ENCODE measurements around the gene AKTIP. TPM values are rescaled to one million over a fixed set of nuclear protein-coding genes. Genes with fewer than 3 reads are reported as not detected.

AKTIP gene
- total and polyA plus RNA-seq, 2 of the 4 experiments (the other 2 are of a cell fraction): 17.7 to 19.9 TPM

DNA sequence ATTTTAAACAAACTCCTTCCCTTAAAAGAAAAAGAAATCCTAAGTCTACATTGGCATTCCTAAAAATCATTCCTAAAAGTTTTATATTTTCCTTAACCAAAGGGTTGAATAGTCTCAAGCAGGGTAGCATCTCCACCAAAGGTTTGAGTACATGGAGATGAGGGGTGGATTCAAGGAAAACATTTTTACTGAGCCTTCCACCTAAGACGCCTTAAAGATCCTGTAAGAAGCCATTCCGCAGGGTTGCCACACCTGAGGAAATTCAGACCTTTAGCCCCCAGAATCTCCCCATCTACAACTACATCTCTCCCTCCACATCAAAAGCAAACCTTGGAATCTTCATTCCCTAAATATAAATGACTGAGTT, 7.7 kb upstream of the AKTIP start:
- Histone ChIP-seq H3K9me3 (ENCODE audit: control insufficient read depth, insufficient read depth, low read length) (no peaks in the 10 kb centered on the region), H3K9ac (ENCODE audit: low read depth, low read length) (no peak overlapping the region), H2AK9ac (replicated peaks; ENCODE audit: low read depth, low read length, poor library complexity) (no peak overlapping the region), H3K27ac (ENCODE audit: insufficient read depth, low read length) (no peak overlapping the region), H3K14ac (replicated peaks; ENCODE audit: low read depth, low read length) (no peak overlapping the region), H3K18ac (ENCODE audit: low read depth, low read length) (no peak overlapping the region), H2BK120ac (ENCODE audit: low read depth, low read length) (no peak overlapping the region), H2AK5ac (ENCODE audit: low read depth, low read length) (no peak overlapping the region), H2BK15ac (ENCODE audit: low read depth, low read length) (no peak overlapping the region), H3K4me3 (ENCODE audit: insufficient read depth, low read depth, low read length) (no peak overlapping the region), H3K4me1 (ENCODE audit: control insufficient read depth, insufficient read depth, low read length) (no peaks in the 10 kb centered on the region), H4K91ac (ENCODE audit: insufficient read depth, low read depth, low read length) (no peak overlapping the region), H3K4ac (ENCODE audit: low read depth, low read length) (no peak overlapping the region), H3K56ac (ENCODE audit: extremely low read depth, insufficient read depth, low read length) (no peak overlapping the region), H2BK20ac (ENCODE audit: low read depth, low read length) (no peak overlapping the region), H2BK5ac (ENCODE audit: low read depth, low read length, poor library complexity, severe bottlenecking) (no peak overlapping the region), H3K9me1 (ENCODE audit: insufficient read depth, low read length) (no peaks in the 10 kb centered on the region), H3K79me1 (ENCODE audit: low read depth in 1 of 2, low read length in 2 of 2) (no peaks in the 10 kb centered on the region), H3K23ac (ENCODE audit: low read depth, low read length) (no peak overlapping the region), H4K5ac (ENCODE audit: low read depth, low read length) (no peak overlapping the region), H3K36me3 (ENCODE audit: control insufficient read depth, insufficient read depth, low read length) (no peaks in the 10 kb centered on the region), H3K4me2 (ENCODE audit: low read depth, low read length) (no peak overlapping the region), H4K8ac (ENCODE audit: low read depth in 2 of 2, low read length in 2 of 2) (no peak overlapping the region), H4K20me1 (ENCODE audit: insufficient read depth, low read length) (no peaks in the 10 kb centered on the region), H2AFZ (replicated peaks; ENCODE audit: low read length, poor library complexity) (no peak overlapping the region), H3K27me3 (ENCODE audit: control insufficient read depth, insufficient read depth, low read length) (peaks cover 2% of the 10 kb centered on the region)
- in situ Hi-C loops (cut with MboI; ENCODE audit: low sequenced_read_pairs) (no loop called here), dilution Hi-C loops (cut with HindIII; ENCODE audit: low sequenced_read_pairs, unreplicated experiment) (no loop called here), intact Hi-C loops (cut with micrococcal nuclease) (loop anchor here (10.0 kb wide), 1 partner anchor 1316 kb away; no protein-coding TSS in a partner anchor)
- no peak for DNase-seq
- POLR2A ChIA-PET (ENCODE audit: unreplicated experiment): no interaction called here
- no CpG with 5 or more reads among the region's 2 CpGs for WGBS, 2 experiments (ENCODE audit: extremely low coverage in 2 of 2, insufficient read length in 1 of 2)
- BruUV-seq (replicated peaks): no TSS peak
- peak; percentile 32; the same call in 1 of the 2 replicates for ATAC-seq (ENCODE audit: low read depth)
- CTCF ChIA-PET: no interaction called here
- no peak for TF ChIP-seq BHLHE40 (IDR thresholded peaks at IDR 0.05; ENCODE audit: low read depth, low read length)
- no peak for TF ChIP-seq RCOR1 (IDR thresholded peaks at IDR 0.05; ENCODE audit: insufficient replicate concordance, low read length)
- TF ChIP-seq SMC3 (IDR thresholded peaks at IDR 0.05; ENCODE audit: low read depth, low read length): no peak
- no peak for TF ChIP-seq CHD1 (IDR thresholded peaks at IDR 0.05; ENCODE audit: low read depth, low read length)
- TF ChIP-seq, protein P1, sequence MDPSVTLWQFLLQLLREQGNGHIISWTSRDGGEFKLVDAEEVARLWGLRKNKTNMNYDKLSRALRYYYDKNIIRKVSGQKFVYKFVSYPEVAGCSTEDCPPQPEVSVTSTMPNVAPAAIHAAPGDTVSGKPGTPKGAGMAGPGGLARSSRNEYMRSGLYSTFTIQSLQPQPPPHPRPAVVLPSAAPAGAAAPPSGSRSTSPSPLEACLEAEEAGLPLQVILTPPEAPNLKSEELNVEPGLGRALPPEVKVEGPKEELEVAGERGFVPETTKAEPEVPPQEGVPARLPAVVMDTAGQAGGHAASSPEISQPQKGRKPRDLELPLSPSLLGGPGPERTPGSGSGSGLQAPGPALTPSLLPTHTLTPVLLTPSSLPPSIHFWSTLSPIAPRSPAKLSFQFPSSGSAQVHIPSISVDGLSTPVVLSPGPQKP (IDR thresholded peaks at IDR 0.05; ENCODE audit: borderline replicate concordance, low read depth, low read length): no peak
- no peak for TF ChIP-seq NFE2L2 (IDR thresholded peaks at IDR 0.05; ENCODE audit: low read depth, low read length)
- TF ChIP-seq, protein P2, sequence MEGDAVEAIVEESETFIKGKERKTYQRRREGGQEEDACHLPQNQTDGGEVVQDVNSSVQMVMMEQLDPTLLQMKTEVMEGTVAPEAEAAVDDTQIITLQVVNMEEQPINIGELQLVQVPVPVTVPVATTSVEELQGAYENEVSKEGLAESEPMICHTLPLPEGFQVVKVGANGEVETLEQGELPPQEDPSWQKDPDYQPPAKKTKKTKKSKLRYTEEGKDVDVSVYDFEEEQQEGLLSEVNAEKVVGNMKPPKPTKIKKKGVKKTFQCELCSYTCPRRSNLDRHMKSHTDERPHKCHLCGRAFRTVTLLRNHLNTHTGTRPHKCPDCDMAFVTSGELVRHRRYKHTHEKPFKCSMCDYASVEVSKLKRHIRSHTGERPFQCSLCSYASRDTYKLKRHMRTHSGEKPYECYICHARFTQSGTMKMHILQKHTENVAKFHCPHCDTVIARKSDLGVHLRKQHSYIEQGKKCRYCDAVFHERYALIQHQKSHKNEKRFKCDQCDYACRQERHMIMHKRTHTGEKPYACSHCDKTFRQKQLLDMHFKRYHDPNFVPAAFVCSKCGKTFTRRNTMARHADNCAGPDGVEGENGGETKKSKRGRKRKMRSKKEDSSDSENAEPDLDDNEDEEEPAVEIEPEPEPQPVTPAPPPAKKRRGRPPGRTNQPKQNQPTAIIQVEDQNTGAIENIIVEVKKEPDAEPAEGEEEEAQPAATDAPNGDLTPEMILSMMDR (conservative IDR thresholded peaks at IDR 0.05; ENCODE audit: low read depth, low read length): no peak
- no peak for TF ChIP-seq MXI1 (IDR thresholded peaks at IDR 0.05; ENCODE audit: borderline replicate concordance, low read depth, low read length)
- TF ChIP-seq, protein P3, sequence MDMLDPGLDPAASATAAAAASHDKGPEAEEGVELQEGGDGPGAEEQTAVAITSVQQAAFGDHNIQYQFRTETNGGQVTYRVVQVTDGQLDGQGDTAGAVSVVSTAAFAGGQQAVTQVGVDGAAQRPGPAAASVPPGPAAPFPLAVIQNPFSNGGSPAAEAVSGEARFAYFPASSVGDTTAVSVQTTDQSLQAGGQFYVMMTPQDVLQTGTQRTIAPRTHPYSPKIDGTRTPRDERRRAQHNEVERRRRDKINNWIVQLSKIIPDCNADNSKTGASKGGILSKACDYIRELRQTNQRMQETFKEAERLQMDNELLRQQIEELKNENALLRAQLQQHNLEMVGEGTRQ (IDR thresholded peaks at IDR 0.05; ENCODE audit: low read depth, low read length): no peak
- TF ChIP-seq CEBPB (IDR thresholded peaks at IDR 0.05; ENCODE audit: low read depth, low read length): no peak
- TF ChIP-seq FOS (IDR thresholded peaks at IDR 0.05; ENCODE audit: low read depth, low read length): no peak
- TF ChIP-seq MAFK (IDR thresholded peaks at IDR 0.05; ENCODE audit: low read depth, low read length): no peak
- TF ChIP-seq RFX5 (IDR thresholded peaks at IDR 0.05; ENCODE audit: low read depth, low read length): no peak
- no peak for TF ChIP-seq POLR2A (IDR thresholded peaks at IDR 0.05; ENCODE audit: low read depth, low read length)
- TF ChIP-seq MAZ (IDR thresholded peaks at IDR 0.05; ENCODE audit: borderline replicate concordance, low read depth, low read length): no peak
- no peak for TF ChIP-seq RAD21 (IDR thresholded peaks at IDR 0.05; ENCODE audit: low read length)
